ENCODE data around the gene BMI1.

GRCh38 chr10:22308390-22308789 lies 12.5 kb upstream of the BMI1 start:
- TF ChIP-seq CTCF (IDR thresholded peaks at IDR 0.05) (no peak), POLR2A (IDR thresholded peaks at IDR 0.05) (no peak)
